ENCODE data around the gene C9orf43. TPM values are rescaled to one million over a fixed set of nuclear protein-coding genes. Genes with fewer than 3 reads are reported as not detected.
"Not testable (repeated sequence)": the region's sequence is repeated elsewhere in the genome, so short reads cannot be mapped to it uniquely, and the experiment has no call there.

The C9orf43 gene, protein sequence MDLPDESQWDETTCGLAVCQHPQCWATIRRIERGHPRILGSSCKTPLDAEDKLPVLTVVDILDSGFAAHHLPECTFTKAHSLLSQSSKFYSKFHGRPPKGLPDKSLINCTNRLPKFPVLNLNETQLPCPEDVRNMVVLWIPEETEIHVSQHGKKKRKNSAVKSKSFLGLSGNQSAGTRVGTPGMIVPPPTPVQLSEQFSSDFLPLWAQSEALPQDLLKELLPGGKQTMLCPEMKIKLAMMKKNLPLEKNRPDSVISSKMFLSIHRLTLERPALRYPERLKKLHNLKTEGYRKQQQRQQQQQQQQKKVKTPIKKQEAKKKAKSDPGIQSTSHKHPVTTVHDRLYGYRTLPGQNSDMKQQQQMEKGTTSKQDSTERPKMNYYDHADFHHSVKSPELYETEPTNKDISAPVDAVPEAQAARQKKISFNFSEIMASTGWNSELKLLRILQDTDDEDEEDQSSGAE
- total RNA-seq (2014; rRNA removed; shearing (Covaris generic); ENCODE audit: low replicate concordance) = 0.33 TPM in 1 of 2 replicates, not detected in the other

DNA sequence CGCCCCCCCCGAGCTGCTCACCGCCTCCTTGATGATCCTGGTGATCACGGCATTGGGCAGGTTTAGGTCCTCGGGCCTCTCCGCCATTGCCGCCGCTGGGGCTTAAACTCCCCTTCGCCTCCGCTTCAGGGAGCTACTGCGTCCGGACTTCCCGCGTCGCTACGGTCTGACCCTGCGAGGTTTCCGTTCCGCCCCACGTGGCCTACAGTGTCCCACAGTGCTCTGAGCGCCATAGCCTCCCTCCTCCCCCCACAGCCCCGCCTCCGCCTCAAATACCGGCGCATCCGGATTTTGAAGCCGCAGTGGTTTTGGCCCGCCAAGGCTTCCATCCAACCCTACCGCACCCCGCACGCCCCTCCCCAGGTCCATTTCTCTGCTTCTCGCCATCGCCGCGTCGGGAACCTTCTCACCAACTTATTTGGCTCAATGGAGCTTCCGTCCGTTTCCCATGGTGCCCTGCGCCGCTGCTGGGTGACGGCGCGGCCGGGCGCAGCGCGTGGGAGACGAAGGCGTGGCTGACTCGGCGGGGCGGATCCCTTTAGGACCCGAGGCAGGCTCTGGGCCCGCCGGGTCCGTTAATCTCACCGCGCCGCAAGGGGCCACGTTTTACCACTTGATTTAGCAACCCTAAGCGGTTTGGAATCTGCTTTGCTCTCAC is at the start of gene C9orf43, which contains the start of gene POLE3:
TSS of gene C9orf43 (plus strand) at position 541 of the 658 bp plus-strand sequence. CDS start 2,747 bp downstream, outside the sequence.
TSS of gene POLE3 (minus strand) at position 469 of the 658 bp plus-strand sequence. CDS start at position 87, 382 bp downstream.
- Histone ChIP-seq H3K36me3 (peaks cover 27% of the 10 kb centered on the region), H3K9me3 (no peaks in the 10 kb centered on the region), H3K27me3 (no peaks in the 10 kb centered on the region), H3K4me3 (peak within 1 kb of the TSS; percentile 70)
- peak; percentile 94 for DNase-seq

DNA sequence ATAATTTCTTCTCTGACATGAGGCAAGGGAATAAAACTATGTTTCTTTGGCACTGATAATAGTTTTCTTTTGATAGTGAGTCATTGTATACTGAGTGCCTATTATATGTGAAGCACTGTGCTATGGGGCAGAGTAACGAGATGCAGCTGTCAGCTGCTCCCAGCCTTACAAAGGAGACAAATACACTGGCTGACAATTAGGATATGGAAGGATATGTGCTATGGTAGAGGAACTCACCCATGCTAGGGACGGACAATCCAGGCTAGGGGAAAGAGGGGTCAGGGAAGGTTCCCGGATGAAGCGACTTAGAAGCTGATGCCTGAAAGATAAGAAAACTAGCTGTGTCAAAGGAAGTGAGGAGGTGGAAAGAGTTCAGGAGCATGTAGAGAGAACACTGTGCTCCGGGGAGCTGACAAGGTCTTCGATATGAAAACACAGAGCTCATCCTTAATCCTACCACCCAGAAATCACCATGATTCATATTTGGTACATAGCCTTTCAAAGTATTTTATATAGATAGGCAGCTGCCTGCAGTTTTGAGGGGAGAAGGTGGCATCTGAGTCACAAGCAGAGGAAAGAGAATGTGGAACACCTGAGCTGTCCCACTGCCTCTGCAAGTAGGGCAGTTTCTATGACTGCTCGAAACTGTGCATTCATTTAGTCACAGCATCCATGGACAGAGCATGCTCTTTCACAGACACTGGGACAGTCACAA is 49.1 kb upstream of the C9orf43 start:
- peak; percentile 12 for DNase-seq
- Histone ChIP-seq H3K27me3 (no peaks in the 10 kb centered on the region; the same call in 1 of the 2 replicates), H3K4me3 (no peak overlapping the region), H3K36me3 (no peaks in the 10 kb centered on the region), H3K9me3 (no peaks in the 10 kb centered on the region)

DNA sequence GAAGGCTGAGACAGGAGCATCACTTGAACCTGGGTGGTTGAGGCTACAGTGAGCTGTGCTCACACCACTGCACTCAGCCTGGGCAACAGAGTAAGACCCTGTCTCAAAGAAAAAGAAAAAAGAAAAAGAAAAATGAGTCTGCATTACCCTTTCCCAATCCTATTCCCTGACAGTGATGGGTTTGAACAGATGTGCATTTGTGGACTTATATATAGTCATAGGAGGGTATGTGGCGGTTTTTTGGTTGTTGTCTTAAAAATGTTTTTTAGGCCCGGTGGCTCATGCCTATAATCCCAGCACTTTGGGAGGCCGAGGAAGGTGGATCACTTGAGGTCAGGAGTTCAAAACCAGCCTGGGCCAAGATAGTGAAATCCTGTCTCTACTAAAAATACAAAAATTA is 47.2 kb upstream of the C9orf43 start:
- Histone ChIP-seq H3K4me3 (no peak overlapping the region), H3K27me3 (no peaks in the 10 kb centered on the region), H3K36me3 (no peaks in the 10 kb centered on the region), H3K9me3 (no peaks in the 10 kb centered on the region)
- DNase-seq = no peak

DNA sequence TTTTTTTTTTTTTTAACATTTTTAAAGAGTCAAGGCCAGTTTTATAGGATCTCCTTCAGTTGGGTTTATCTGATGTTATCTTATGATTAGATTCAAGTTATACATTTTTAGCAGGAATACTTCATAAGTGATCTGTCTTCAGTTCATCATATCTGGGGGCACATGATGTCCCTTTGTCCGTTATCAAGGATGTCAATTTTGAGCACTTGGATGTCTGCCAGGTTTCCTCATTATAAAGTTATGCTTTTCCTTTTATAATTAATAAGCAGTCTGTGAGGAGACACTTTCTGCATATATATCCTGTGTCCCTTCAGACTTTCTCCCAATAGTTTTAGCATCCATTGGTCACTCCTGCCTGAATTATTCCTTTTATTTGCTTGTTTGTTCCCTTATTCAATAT is 45.6 kb upstream of the C9orf43 start:
- Histone ChIP-seq H3K36me3 (no peaks in the 10 kb centered on the region), H3K9me3 (no peaks in the 10 kb centered on the region), H3K4me3 (no peak overlapping the region), H3K27me3 (no peaks in the 10 kb centered on the region)
- no peak for DNase-seq

DNA sequence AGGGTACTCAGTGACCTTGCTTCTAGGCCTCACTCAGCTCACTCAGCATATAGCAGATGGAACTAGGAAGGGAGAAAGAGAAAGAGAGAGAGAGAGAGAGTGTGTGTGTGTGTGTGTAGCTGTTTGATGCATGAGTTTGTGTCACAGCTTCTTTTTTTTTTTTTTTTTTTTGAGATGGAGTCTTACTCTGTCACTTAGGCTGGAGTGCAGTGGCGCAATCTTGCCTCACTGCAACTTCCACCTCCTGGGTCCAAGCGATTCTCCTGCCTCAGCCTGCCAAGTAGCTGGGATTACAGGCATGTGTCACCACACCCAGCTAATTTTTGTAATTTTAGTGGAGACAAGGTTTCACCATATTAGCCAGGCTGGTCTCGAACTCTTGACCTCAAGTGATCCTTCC is 44.9 kb upstream of the C9orf43 start:
- H3K4me3 ChIP-seq, DNase-seq, H3K27me3 ChIP-seq, H3K36me3 ChIP-seq, H3K9me3 ChIP-seq: not testable (repeated sequence)

DNA sequence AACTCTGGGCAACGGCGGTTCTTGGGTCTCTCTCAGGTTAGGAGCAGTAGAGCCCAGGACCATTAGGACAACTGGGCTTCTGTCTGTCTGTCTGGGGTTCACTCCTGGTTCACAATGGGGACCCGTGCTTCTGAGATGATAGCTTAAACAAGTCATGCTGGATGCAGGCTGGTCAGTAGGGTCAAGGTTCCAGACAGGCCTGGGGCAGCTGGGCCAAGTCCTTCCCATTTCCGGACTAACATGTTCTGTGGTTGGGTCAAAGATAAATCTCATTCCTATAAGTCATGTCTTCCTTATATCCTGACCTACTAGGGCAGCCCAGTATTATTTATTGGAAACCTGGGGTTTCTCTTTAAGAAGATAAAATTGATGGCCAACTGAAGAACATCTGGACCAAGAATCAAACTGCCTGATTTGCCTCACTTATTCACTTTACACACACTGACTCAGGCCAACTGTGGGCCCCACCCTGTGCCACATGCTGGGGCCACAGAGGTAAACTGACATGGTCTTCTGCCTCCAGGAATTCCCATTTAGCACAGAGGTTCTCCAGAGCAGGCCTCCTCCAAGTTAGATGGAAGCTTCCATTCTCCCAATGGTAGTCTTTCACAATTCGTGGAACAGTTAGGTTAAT is 42.1 kb upstream of the C9orf43 start:
- no peaks in the 10 kb centered on the region for H3K36me3 ChIP-seq
- no peak for DNase-seq
- H3K4me3 ChIP-seq = no peak overlapping the region
- H3K27me3 ChIP-seq = no peaks in the 10 kb centered on the region
- no peaks in the 10 kb centered on the region for H3K9me3 ChIP-seq

DNA sequence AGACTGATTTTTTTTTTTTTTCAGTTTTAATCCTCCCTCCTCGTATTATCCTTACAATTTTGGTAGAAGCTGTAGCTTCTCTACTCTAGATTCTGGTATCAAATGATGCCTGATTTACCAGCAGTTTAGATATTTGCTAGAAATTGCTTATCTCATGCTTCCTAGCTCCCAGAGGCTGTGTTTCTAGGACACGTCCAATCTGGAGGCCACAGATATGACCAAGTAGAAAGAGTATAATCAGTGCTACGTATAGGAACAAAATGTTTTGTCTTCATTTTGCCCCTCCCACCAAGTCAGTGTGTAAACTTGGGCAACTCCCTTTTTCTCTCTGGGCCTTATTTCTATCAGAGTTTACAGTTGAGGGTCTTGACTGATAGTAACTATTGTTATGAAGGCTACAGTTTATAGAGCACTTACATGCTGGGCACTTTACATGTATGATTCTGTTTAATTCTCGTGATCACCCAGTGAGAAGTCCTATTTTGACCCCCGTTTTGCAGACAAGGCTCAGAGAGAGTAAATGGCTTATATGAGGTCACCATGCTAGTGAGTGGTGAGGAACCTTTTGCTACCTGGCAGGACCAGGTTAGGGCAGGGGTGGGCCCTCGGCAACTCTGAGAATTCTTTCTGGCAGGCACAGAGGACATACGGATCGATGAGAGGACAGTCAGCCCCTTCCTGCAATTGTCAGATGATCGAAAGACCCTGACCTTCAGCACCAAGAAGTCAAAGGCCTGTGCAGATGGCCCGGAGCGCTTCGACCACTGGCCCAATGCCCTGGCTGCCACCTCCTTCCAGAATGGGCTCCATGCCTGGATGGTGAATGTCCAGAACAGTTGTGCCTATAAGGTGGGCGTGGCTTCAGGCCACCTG is 41.3 kb upstream of the C9orf43 start:
- H3K36me3 ChIP-seq = no peaks in the 10 kb centered on the region
- H3K4me3 ChIP-seq = no peak overlapping the region
- no peaks in the 10 kb centered on the region for H3K27me3 ChIP-seq

DNA sequence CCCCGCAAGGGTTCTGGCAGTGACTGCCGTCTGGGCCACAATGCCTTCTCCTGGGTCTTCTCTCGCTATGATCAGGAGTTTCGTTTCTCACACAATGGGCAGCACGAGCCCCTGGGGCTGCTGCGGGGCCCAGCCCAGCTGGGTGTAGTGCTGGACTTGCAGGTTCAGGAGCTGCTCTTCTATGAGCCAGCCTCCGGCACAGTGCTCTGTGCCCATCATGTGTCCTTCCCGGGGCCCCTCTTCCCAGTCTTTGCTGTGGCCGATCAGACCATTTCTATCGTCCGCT is 40.7 kb upstream of the C9orf43 start:
- Histone ChIP-seq H3K4me3 (no peak overlapping the region), H3K9me3 (no peaks in the 10 kb centered on the region), H3K27me3 (no peaks in the 10 kb centered on the region), H3K36me3 (0 out of 2 replicates have a peak, but pooled peaks cover 2% of the 10 kb centered on the region)
- no peak for DNase-seq

More for the DNA sequence above, 41.3 kb upstream of the C9orf43 start:
- H3K9me3 ChIP-seq = no peaks in the 10 kb centered on the region
- DNase-seq = no peak

DNA sequence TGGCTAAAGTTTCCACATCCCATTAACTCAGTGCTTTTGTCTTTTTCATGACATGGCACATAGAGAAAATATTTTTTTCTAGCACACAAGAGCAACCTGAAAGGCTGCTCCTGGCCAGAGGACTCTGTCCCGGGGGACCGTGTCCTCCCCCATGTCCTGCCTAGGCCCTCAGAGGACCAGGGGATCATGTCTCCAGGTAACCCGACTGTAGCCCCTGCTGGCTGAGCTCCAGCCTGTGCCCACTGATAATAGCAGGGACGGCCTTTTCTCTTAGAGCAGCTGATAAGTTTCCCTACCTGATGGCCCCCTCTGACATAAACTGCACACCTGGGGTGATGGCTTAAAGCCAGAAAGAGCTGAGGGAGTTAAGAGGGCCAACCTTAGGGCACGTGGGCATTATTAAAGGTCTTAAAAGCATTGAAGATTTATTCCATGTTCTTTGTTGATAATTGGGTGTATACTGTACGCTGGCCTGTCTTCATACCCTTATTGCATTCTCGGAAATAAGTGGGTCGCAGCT is 39.7 kb upstream of the C9orf43 start:
- peaks cover 5% of the 10 kb centered on the region; the same call in 1 of the 2 replicates for H3K36me3 ChIP-seq
- H3K4me3 ChIP-seq = no peak overlapping the region
- DNase-seq = no peak

DNA sequence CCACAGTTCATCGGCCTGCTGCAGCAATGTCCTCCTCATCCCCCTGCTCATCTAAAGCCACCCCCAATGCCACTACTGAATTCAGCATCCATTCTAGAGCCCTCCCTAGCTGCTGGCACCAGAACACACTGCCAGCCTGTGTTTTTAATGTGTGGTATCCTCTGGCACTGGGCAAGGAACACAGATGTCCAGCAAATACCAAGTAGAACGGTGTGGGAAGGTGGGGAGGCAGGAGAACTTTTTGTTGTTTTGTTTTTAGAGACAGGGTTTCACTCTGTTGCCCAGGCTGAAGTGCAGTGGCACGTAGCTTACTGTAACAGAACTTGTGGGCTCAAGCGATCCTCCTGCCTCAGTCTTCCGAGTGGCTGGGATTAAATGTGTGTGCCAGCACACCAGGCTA is 38.5 kb upstream of the C9orf43 start:
- Histone ChIP-seq H3K4me3 (no peak overlapping the region), H3K27me3 (no peaks in the 10 kb centered on the region), H3K36me3 (peaks cover 5% of the 10 kb centered on the region; the same call in 1 of the 2 replicates), H3K9me3 (no peaks in the 10 kb centered on the region)
- no peak for DNase-seq

More for the DNA sequence above, 39.7 kb upstream of the C9orf43 start:
- no peaks in the 10 kb centered on the region for H3K9me3 ChIP-seq
- no peaks in the 10 kb centered on the region for H3K27me3 ChIP-seq

DNA sequence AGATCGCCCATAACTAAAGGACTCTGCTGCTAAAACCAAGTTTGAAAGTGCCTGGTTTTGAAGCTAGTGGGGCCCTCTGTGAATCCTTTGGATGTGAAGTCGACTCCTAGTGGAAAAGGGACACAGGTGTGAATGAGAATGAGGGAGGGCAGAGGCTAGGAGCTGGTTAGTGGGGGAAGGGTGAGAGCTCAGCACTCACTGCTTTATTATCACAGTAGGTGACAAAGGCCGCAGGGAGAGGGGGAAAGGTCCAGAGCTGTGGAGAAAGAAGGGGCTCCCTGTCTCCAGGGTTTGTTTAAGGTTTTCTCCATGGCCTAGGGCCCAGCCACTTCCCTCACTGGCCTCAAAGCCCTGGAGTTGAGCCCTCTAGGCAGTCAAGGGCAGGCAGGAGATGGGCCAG is 37.3 kb upstream of the C9orf43 start:
- Histone ChIP-seq H3K9me3 (no peaks in the 10 kb centered on the region), H3K4me3 (no peak overlapping the region), H3K27me3 (no peaks in the 10 kb centered on the region), H3K36me3 (peaks cover 5% of the 10 kb centered on the region; the same call in 1 of the 2 replicates)
- DNase-seq = no peak

DNA sequence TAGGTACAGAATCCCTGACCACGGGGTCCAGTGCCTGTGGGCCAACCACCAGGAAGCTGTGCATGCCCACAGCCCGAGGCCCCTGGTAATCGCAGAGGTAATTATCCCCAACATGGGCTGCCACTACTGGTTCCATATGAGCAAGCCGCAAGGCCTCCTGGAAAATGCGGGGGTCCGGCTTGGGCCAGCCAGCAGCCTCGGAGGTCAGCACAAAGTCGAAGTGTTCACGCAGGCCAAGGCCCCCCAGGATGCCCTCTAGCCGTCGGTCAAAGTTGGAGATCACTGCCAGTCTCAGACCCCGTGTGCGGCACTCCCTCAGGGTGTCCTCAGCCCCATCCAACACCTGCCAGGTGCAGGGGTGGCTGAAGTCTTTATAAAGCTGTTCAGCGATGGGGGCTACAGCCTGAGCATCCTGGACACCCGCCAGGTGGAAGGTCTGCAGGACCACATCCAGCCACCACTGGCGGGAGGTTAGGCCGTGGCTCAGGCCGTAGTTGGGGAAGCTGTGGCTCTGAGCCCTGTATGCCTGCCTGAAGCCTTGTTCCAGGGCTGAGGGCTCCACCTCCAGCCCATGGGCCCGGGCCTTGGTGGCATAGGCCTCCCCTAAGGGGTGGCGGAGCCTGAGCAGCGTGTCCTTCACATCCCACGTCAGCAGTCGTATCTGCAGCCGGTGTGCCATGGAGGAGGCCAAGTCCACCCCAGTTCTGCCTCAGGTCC is 36.7 kb upstream of the C9orf43 start:
- no peaks in the 10 kb centered on the region for H3K9me3 ChIP-seq
- DNase-seq = no peak
- peaks cover 5% of the 10 kb centered on the region; the same call in 1 of the 2 replicates for H3K36me3 ChIP-seq
- no peaks in the 10 kb centered on the region for H3K27me3 ChIP-seq
- no peak overlapping the region for H3K4me3 ChIP-seq

DNA sequence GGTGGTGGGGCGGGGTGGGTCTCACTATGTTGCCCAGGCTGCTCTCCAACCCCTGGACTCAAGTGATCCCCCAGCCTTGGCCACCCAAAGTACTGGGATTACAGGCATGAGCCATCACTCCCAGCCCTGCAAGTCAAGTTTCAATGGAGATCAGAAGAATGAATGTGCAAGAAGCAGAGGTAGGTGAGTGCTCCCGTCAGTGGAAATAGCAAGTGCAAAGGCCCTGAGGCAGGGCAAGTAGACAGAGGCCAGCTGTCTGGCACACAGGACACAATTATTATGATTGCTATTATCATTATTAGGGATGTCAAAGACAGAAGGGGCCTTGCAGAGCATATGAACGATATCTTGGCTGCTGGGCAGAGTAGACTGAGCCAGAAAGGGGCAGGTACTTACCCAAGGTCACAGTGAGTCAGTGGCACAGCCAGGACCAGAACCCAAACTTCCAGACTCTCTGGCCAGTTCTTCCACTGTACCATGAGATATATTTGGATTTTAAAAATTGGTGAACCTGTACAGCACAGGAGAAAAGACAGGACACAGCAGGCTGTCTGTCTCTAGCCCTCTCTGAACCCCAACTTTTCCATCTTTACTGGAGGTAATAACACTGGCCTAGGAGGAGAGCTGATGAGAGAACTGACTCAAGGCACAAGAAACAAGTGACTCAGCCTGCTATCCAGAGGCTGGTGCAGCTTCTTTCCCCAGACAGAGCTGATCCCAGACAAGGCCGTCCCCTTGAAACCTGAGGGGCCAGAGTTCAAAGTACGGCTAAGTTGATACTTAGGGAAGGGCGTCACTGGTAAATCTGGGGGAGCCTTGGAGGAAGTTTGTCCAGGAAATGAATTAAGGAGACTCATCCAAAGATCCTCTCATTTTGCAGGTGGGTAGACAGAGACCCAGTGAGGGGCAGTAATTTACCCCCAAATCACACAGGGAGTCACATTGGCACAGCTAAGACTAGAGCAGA is 35.2 kb upstream of the C9orf43 start:
- no peak for DNase-seq
- Histone ChIP-seq H3K36me3 (peaks cover 5% of the 10 kb centered on the region; the same call in 1 of the 2 replicates), H3K4me3 (no peak overlapping the region), H3K27me3 (no peaks in the 10 kb centered on the region), H3K9me3 (no peaks in the 10 kb centered on the region)

Measured in MG63 (cell line).